ENCODE measurements around the gene PPT2. TPM values are rescaled to one million over a fixed set of nuclear protein-coding genes. Genes with fewer than 3 reads are reported as not detected.

PPT2 gene
- total and polyA plus RNA-seq, 2 of the 8 experiments (the other 6 are each of a cell fraction or from before 2014, with no cell fraction given), result 24.1 to 39.5 TPM

DNA sequence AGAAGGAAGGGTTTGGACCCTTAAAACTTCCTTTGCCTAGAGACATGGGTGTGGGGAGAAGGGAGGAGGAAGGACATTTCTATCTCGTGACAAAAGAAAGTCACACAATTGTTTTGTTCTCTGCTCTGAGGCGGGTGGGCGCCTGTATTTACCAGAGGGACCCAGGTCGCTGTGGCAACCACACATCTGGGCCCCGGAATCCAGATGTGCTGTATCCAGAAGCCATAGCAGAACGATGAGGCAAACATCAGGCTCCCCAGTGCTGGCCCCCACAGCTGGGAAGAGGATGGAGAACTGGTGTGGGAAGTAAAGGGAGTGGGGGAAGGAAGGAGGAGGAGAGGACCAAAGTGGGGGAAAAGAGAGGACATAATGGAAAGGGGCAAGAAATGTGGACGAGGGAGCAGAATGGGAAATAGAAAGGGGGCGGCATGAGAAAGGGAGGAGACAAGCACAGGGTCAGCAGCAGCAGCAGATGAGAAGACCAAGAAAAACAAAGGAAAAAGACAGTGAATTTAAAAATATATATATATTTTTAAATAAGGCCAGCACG, 41.4 kb upstream of the PPT2 start:
- peaks cover 0 to 9% (median 6%) of the 10 kb centered on the region in 4 experiments; a peak in 5 of 7 replicates for H3K27me3 ChIP-seq (replicated peaks in 1 of 4; ENCODE audit: control insufficient read depth in 3 of 4, extremely low read depth in 1 of 4, insufficient read depth in 3 of 4, low read length in 3 of 4)
- H3K79me1 ChIP-seq (ENCODE audit: low read depth, low read length), result no peaks in the 10 kb centered on the region
- no peak overlapping the region for H2BK20ac ChIP-seq (ENCODE audit: low read length)
- H3K4me2 ChIP-seq (ENCODE audit: insufficient read depth in 1 of 2, low read depth in 2 of 2, low read length in 2 of 2), result no peak overlapping the region
- FAIRE-seq (no peak), DNase-seq (ENCODE audit: low read depth in 1 of 2, low spot score in 2 of 2) (no peak)
- H3K4me3 ChIP-seq (ENCODE audit: extremely low read depth in 1 of 4, insufficient read depth in 2 of 4, low read depth in 3 of 4, low read length in 4 of 4), result no peak overlapping the region
- no peaks in the 10 kb centered on the region for H3K79me2 ChIP-seq (ENCODE audit: control insufficient read depth in 1 of 2, insufficient read depth in 2 of 2, low read length in 2 of 2)
- no peak overlapping the region for H2AK5ac ChIP-seq (ENCODE audit: low read depth, low read length)
- H4K20me1 ChIP-seq (replicated peaks in 1 of 2; ENCODE audit: control insufficient read depth in 1 of 2, insufficient read depth in 2 of 2, low read length in 2 of 2), result peaks cover 3 to 5% of the 10 kb centered on the region in 2 experiments
- no peak overlapping the region for H2AFZ ChIP-seq (ENCODE audit: low read length)
- H3K23ac ChIP-seq (ENCODE audit: insufficient read length), result no peak overlapping the region
- TF ChIP-seq SP1 (IDR thresholded peaks at IDR 0.05; ENCODE audit: low read depth, low read length), result no peak
- no peak for TF ChIP-seq BCL11A (IDR thresholded peaks at IDR 0.05; ENCODE audit: low read depth in 2 of 2, low read length in 2 of 2)
- TF ChIP-seq, protein P1, sequence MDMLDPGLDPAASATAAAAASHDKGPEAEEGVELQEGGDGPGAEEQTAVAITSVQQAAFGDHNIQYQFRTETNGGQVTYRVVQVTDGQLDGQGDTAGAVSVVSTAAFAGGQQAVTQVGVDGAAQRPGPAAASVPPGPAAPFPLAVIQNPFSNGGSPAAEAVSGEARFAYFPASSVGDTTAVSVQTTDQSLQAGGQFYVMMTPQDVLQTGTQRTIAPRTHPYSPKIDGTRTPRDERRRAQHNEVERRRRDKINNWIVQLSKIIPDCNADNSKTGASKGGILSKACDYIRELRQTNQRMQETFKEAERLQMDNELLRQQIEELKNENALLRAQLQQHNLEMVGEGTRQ (IDR thresholded peaks at IDR 0.05; ENCODE audit: low read length), result no peak
- no peak overlapping the region for H4K91ac ChIP-seq (replicated peaks; ENCODE audit: insufficient read length, low read length)
- WGBS, 2 experiments (ENCODE audit: extremely low coverage in 1 of 2, insufficient coverage in 1 of 2, insufficient read length in 1 of 2, insufficient replicate concordance in 2 of 2, low coverage in 1 of 2, low lambda C conversion rate in 2 of 2, missing lambda C conversion rate in 1 of 2), result 93% methylated on average over 7 of the region's 9 CpGs; no CpG with 5 or more reads in 1 of the 2 experiments
- peaks cover 2 to 15% (median 9%) of the 10 kb centered on the region in 4 experiments for H3K4me1 ChIP-seq (replicated peaks in 1 of 4; ENCODE audit: control insufficient read depth in 3 of 4, insufficient read depth in 4 of 4, low read length in 3 of 4)
- POLR2A ChIA-PET (ENCODE audit: partially characterized antibody), result interaction anchor here (1.2 to 1.5 kb wide), 2 partner anchors 25 to 36 kb away, joined by 3 read pairs; no protein-coding TSS in a partner anchor
- no peak overlapping the region for H2BK15ac ChIP-seq (ENCODE audit: low read length)
- no peak overlapping the region for H3K18ac ChIP-seq (ENCODE audit: extremely low read depth, low read length)
- H4K5ac ChIP-seq (ENCODE audit: insufficient read length, low read depth, low read length), result no peak overlapping the region
- no peak overlapping the region for H3K27ac ChIP-seq (ENCODE audit: low read depth, low read length)
- H3K14ac ChIP-seq (ENCODE audit: insufficient read length), result no peak overlapping the region
- no peak overlapping the region for H2BK120ac ChIP-seq (replicated peaks; ENCODE audit: low read depth, low read length)
- H4K8ac ChIP-seq (ENCODE audit: extremely low read depth, insufficient read depth, low read length), result no peak overlapping the region
- H3K23me2 ChIP-seq (ENCODE audit: low read depth, low read length), result no peaks in the 10 kb centered on the region
- no peaks in the 10 kb centered on the region for H3K9me3 ChIP-seq (ENCODE audit: insufficient read depth in 2 of 2, low read depth in 1 of 2, low read length in 1 of 2)
- no peak overlapping the region for H3K4ac ChIP-seq (replicated peaks; ENCODE audit: insufficient read length, low read depth, low read length)
- no peak overlapping the region for H2BK12ac ChIP-seq (ENCODE audit: low read depth, low read length)
- H2BK5ac ChIP-seq (ENCODE audit: low read depth, low read length), result no peak overlapping the region
- CTCF ChIA-PET (ENCODE audit: partially characterized antibody), result interaction anchor here (0.9 kb wide), 1 partner anchor 64 kb away, joined by 4 read pairs; no protein-coding TSS in a partner anchor
- H3K56ac ChIP-seq (replicated peaks; ENCODE audit: insufficient read length, low read depth, low read length), result no peak overlapping the region
- no peak overlapping the region for H3K9ac ChIP-seq (replicated peaks in 1 of 4; ENCODE audit: extremely low read depth in 1 of 4, low read depth in 3 of 4, low read length in 3 of 4)
- H3K36me3 ChIP-seq (ENCODE audit: control insufficient read depth in 2 of 4, insufficient read depth in 4 of 4, low read length in 3 of 4), result peaks cover 5 to 14% (median 6%) of the 10 kb centered on the region in 4 experiments; a peak in 4 of 8 replicates

Data from H1 (cell line).